Psoas muscle (tissue), 8 donors: Measurements from ENCODE around the gene OVAAL. TPM values are rescaled to one million over a fixed set of nuclear protein-coding genes. Genes with fewer than 3 reads are reported as not detected.

ENCODE experiments used
- ATAC-seq, 4 donors: fragments of 200-7000 bp; cut with Tn5 transposase; one replicate each; pipeline ENCODE4 v1.9.1; 2020; ENCODE audit warnings: moderate library complexity in 3 of 4, mild to moderate bottlenecking in 2 of 4
- DNase-seq, 2 donors: peaks; one replicate each; pipeline ENCODE4 v3.0.0-alpha.2; 2020
- H3K27ac ChIP-seq: fragments of 200-600 bp; one replicate; pipeline ENCODE4 v1.8.0; 2022
- H3K27me3 ChIP-seq, 3 donors: fragments of 200-600 bp in 1 of 3; one replicate each; pipeline versions ENCODE4 v1.6.1 to v1.8.0; 2013 to 2022; ENCODE audit warnings: low read length in 2 of 3, mild to moderate bottlenecking in 2 of 3, moderate library complexity in 1 of 3; ENCODE audit not compliant: insufficient read depth in 3 of 3
- H3K36me3 ChIP-seq, 2 donors: fragments of 200-600 bp in 1 of 2; one replicate each; pipeline versions ENCODE4 v1.6.1 to v1.8.0; 2013 to 2022; ENCODE audit warnings: low read depth in 1 of 2, mild to moderate bottlenecking in 1 of 2, moderate library complexity in 1 of 2; ENCODE audit not compliant: insufficient read depth in 1 of 2
- H3K4me1 ChIP-seq: fragments of 200-600 bp; one replicate; pipeline ENCODE4 v1.8.0; 2022
- H3K4me3 ChIP-seq: fragments of 200-600 bp; one replicate; pipeline ENCODE4 v1.8.0; 2022; ENCODE audit warnings: mild to moderate bottlenecking
- H3K9me3 ChIP-seq: fragments of 200-600 bp; one replicate; pipeline ENCODE4 v1.8.0; 2022
- CTCF ChIP-seq: fragments of 200-600 bp; IDR thresholded peaks from one replicate; pipeline ENCODE4 v1.8.0; 2022; ENCODE audit warnings: antibody characterized with exemption
- WGBS, 3 donors: extraction: QIAGEN DNeasy Blood & Tissue Kit; methylation state at CpG; one replicate each; pipeline versions ENCODE4 v1.1.6 to v1.1.7; 2013; 5-methylcytosine and 5-hydroxymethylcytosine counted together
- intact Hi-C, 2 donors: fragments of 100-400 bp; cut with DNase I; formaldehyde crosslinking; loops; one replicate each; pipeline versions ENCODE4 v1.11.0 to v1.14.2; 2022
- polyA plus RNA-seq, 3 donors: library from polyadenylated mRNA; stranded (reverse); fragments of 200-250 nt; gene quantifications; one replicate each; pipeline ENCODE4 v1.2.3, GENCODE V29; 2013
- total RNA-seq, 4 donors: library from RNA; stranded (reverse); fragmentation: NEBNext Ultra II Directional in 2 of 4; extraction: Animal tissue kit (Norgen Biotek cat#: 25700) in 2 of 4; gene quantifications; one replicate each; pipeline versions ENCODE4 v1.2.1 to v1.2.4, GENCODE V29; 2021 to 2023
- donor health status: healthy with polysubstance abuse.
- donor health status: DM: no; HTN: no; CAD: no; lungs with moderate emphysema.
- donor health status: Bipolar disorder and iron deficiency.
- donor health status: healthy.
- donor health status: DM: yes; HTN: yes; CAD: no.
- donor health status: DM: no; HTN: no; CAD: no.
- donor health status: DM: no; HTN: no; CAD: no.
- donor health status: DM: yes; HTN: yes; CAD: no.

Gene OVAAL
- total and polyA plus RNA-seq, 7 donors = 0.04 TPM; not detected in 6

GRCh38 chr1:180519846-180520245 is 38.9 kb upstream of the OVAAL start:
- 49 to 54% (median 52%) methylated on average over 4 of the region's 4 CpGs for WGBS, 3 donors
- no peak for ATAC-seq

GRCh38 chr1:180521474-180522212 is 37.1 kb upstream of the OVAAL start:
- H3K27me3 ChIP-seq = no peaks in the 10 kb centered on the region
- intact Hi-C loops = loop anchor here (5.0 kb wide), 2 partner anchors 111 to 331 kb away; partner anchors contain the start of gene XPR1 (in 1 of the 2)
- H3K36me3 ChIP-seq = no peaks in the 10 kb centered on the region
- no peak for TF ChIP-seq CTCF
- 56 to 65% (median 62%) methylated on average over 9 of the region's 9 CpGs for whole genome bisulfite sequencing, 3 donors
- H3K27ac ChIP-seq = no peak overlapping the region
- ATAC-seq (peak in 2 of 4 donors; percentile 26 to 40), DNase-seq (no peak)
- no peaks in the 10 kb centered on the region for H3K9me3 ChIP-seq
- peaks cover 16% of the 10 kb centered on the region for H3K4me1 ChIP-seq
- H3K4me3 ChIP-seq = no peak overlapping the region

More at GRCh38 chr1:180519846-180520245, 38.9 kb upstream of the OVAAL start:
- no peak for DNase-seq
- Histone ChIP-seq H3K27me3 (no peaks in the 10 kb centered on the region), H3K36me3 (no peaks in the 10 kb centered on the region), H3K9me3 (no peaks in the 10 kb centered on the region), H3K4me1 (peaks cover 21% of the 10 kb centered on the region), H3K4me3 (no peak overlapping the region), H3K27ac (no peak overlapping the region)
- no peak for TF ChIP-seq CTCF
- intact Hi-C loops = loop anchor here (5.0 kb wide), 4 partner anchors 112 to 647 kb away; partner anchors contain the start of gene XPR1 (in 1 of the 2)

GRCh38 chr1:180522213-180522515 is 36.6 kb upstream of the OVAAL start:
- intact Hi-C loops = loop anchor here (5.0 kb wide), 2 partner anchors 110 to 330 kb away; partner anchors contain the start of gene XPR1 (in 1 of the 2)
- H3K27me3 ChIP-seq = no peaks in the 10 kb centered on the region
- H3K27ac ChIP-seq = peak overlapping the region; percentile 53
- WGBS, 3 donors = 22 to 37% (median 25%) methylated on average over 7 of the region's 7 CpGs
- ATAC-seq (peak; percentile 58 to 85 (median 78)), DNase-seq (no peak)
- TF ChIP-seq CTCF = no peak
- no peaks in the 10 kb centered on the region for H3K36me3 ChIP-seq
- H3K4me1 ChIP-seq = peaks cover 18% of the 10 kb centered on the region
- no peak overlapping the region for H3K4me3 ChIP-seq
- H3K9me3 ChIP-seq = no peaks in the 10 kb centered on the region

GRCh38 chr1:180524160-180524914 is 34.4 kb upstream of the OVAAL start:
- Histone ChIP-seq H3K27ac (no peak overlapping the region), H3K27me3 (no peaks in the 10 kb centered on the region), H3K4me3 (no peak overlapping the region), H3K4me1 (peaks cover 21% of the 10 kb centered on the region), H3K36me3 (no peaks in the 10 kb centered on the region), H3K9me3 (no peaks in the 10 kb centered on the region)
- WGBS, 3 donors = 63 to 73% (median 72%) methylated on average over 7 of the region's 7 CpGs
- ATAC-seq = peak in 1 of 4 donors; percentile 25
- TF ChIP-seq CTCF = no peak
- no peak for DNase-seq
- intact Hi-C loops = loop anchor here (5.0 kb wide), 2 partner anchors 108 to 328 kb away; partner anchors contain the start of gene XPR1 (in 1 of the 2)
